Panc1 (cell line): ENCODE measurements around the gene BPNT1.

Experiments used
- POLR2AphosphoS5 ChIP-seq: IDR thresholded peaks from 2 replicates; pipeline ENCODE4 v1.6.1; 2012; ENCODE audit warnings: mild to moderate bottlenecking, low read depth, low read length, moderate library complexity
- TF ChIP-seq, protein P1 (sequence below): fragments of 450-650 bp; IDR thresholded peaks from 2 replicates; pipeline ENCODE4 v1.5.1; 2017; ENCODE audit warnings: mild to moderate bottlenecking
- TF ChIP-seq, protein P2 (sequence below), 2 experiments: IDR thresholded peaks; 2 replicates each; pipeline ENCODE4 v1.6.1; 2011 to 2012; ENCODE audit warnings: low read depth in 2 of 2, control low read depth in 1 of 2, low read length in 1 of 2, mild to moderate bottlenecking in 1 of 2, moderate library complexity in 1 of 2; ENCODE audit not compliant: insufficient read depth in 1 of 2

DNA sequence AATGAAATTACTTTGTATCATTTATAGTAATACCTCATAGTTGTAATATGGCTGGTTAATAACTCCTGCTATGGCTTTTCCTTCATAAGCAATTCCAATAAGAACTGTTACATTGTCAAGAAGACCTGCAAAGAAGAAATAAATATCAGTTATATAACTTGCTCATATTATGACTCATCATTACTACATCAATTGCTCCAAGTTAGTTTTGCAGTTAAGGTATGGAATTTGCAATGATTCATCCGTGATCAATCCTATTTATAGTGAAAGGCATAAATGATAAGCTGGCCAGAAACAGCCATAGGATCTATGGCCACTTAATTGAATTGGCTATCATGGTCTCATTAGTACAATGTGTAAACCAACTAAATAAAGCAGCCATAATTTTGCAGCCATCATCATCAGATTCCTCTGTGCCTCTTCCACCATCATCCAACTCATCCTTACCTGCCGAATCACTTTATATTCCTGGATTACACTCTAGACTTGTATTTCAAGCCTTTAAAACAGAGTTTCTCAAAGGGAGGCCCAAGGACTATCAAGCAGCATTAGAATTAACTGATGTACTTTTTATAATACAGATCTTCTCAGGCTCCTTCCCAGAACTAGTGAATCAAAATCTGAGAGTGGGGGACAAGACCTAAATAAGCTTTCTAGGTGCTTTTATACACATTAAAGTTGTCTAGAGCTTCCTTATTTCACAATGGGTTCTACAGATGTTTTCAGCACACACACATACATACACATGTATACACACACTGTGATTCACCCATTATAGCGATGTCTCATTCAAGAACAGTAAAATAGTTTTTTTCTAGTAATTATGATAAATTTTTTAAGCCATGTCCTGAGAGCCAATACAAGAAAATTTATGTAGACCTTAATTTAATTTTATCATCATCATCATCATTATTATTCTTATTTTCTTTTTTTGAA lies 22.1 kb downstream of the BPNT1 start:
- TF ChIP-seq, protein P1, sequence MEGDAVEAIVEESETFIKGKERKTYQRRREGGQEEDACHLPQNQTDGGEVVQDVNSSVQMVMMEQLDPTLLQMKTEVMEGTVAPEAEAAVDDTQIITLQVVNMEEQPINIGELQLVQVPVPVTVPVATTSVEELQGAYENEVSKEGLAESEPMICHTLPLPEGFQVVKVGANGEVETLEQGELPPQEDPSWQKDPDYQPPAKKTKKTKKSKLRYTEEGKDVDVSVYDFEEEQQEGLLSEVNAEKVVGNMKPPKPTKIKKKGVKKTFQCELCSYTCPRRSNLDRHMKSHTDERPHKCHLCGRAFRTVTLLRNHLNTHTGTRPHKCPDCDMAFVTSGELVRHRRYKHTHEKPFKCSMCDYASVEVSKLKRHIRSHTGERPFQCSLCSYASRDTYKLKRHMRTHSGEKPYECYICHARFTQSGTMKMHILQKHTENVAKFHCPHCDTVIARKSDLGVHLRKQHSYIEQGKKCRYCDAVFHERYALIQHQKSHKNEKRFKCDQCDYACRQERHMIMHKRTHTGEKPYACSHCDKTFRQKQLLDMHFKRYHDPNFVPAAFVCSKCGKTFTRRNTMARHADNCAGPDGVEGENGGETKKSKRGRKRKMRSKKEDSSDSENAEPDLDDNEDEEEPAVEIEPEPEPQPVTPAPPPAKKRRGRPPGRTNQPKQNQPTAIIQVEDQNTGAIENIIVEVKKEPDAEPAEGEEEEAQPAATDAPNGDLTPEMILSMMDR: no peak
- TF ChIP-seq, protein P2, sequence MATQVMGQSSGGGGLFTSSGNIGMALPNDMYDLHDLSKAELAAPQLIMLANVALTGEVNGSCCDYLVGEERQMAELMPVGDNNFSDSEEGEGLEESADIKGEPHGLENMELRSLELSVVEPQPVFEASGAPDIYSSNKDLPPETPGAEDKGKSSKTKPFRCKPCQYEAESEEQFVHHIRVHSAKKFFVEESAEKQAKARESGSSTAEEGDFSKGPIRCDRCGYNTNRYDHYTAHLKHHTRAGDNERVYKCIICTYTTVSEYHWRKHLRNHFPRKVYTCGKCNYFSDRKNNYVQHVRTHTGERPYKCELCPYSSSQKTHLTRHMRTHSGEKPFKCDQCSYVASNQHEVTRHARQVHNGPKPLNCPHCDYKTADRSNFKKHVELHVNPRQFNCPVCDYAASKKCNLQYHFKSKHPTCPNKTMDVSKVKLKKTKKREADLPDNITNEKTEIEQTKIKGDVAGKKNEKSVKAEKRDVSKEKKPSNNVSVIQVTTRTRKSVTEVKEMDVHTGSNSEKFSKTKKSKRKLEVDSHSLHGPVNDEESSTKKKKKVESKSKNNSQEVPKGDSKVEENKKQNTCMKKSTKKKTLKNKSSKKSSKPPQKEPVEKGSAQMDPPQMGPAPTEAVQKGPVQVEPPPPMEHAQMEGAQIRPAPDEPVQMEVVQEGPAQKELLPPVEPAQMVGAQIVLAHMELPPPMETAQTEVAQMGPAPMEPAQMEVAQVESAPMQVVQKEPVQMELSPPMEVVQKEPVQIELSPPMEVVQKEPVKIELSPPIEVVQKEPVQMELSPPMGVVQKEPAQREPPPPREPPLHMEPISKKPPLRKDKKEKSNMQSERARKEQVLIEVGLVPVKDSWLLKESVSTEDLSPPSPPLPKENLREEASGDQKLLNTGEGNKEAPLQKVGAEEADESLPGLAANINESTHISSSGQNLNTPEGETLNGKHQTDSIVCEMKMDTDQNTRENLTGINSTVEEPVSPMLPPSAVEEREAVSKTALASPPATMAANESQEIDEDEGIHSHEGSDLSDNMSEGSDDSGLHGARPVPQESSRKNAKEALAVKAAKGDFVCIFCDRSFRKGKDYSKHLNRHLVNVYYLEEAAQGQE (IDR thresholded peaks at IDR 0.05; ENCODE audit: insufficient read depth in 1 of 2, low read depth in 2 of 2, low read length in 1 of 2): no peak
- TF ChIP-seq POLR2AphosphoS5: no peak
